HEK293 (cell line): ENCODE data around the gene PDSS2.

Experiments used
- ATF2 ChIP-seq: fragments of 450-650 bp; formaldehyde crosslinking; IDR thresholded peaks from 2 replicates; pipeline ENCODE4 v1.5.1; 2016; ENCODE audit warnings: missing biosample characterization, missing genetic modification characterization, low read depth
- EGR2 ChIP-seq: fragments of 450-650 bp; formaldehyde crosslinking; IDR thresholded peaks from 2 replicates; pipeline ENCODE4 v1.5.1; 2016; ENCODE audit warnings: low read depth, missing biosample characterization, missing genetic modification characterization
- ELK4 ChIP-seq: IDR thresholded peaks from 2 replicates; pipeline ENCODE4 v1.6.1; 2011; ENCODE audit warnings: mild to moderate bottlenecking, low read depth, low read length, borderline replicate concordance
- FEZF1 ChIP-seq: fragments of 450-650 bp; formaldehyde crosslinking; IDR thresholded peaks from 2 replicates; pipeline ENCODE4 v1.5.1; 2016; ENCODE audit warnings: missing biosample characterization, missing genetic modification characterization
- GLIS1 ChIP-seq: fragments of 450-650 bp; formaldehyde crosslinking; IDR thresholded peaks from 2 replicates; pipeline ENCODE4 v1.5.1; 2016; ENCODE audit warnings: missing biosample characterization, missing genetic modification characterization
- GLIS2 ChIP-seq: fragments of 450-650 bp; formaldehyde crosslinking; IDR thresholded peaks from 2 replicates; pipeline ENCODE4 v1.5.1; 2016; ENCODE audit warnings: missing biosample characterization, missing genetic modification characterization
- INSM2 ChIP-seq: fragments of 450-650 bp; formaldehyde crosslinking; IDR thresholded peaks from 2 replicates; pipeline ENCODE4 v1.5.1; 2016; ENCODE audit warnings: missing biosample characterization, missing genetic modification characterization
- KLF10 ChIP-seq: fragments of 450-650 bp; IDR thresholded peaks from 2 replicates; pipeline ENCODE4 v1.5.1; 2018; ENCODE audit warnings: missing biosample characterization, mild to moderate bottlenecking, missing genetic modification characterization
- KLF8 ChIP-seq: fragments of 450-650 bp; formaldehyde crosslinking; IDR thresholded peaks from 2 replicates; pipeline ENCODE4 v1.5.1; 2016; ENCODE audit warnings: missing biosample characterization, missing genetic modification characterization
- PATZ1 ChIP-seq: fragments of 450-650 bp; formaldehyde crosslinking; IDR thresholded peaks from 2 replicates; pipeline ENCODE4 v1.5.1; 2016; ENCODE audit warnings: missing biosample characterization, missing genetic modification characterization
- SCRT2 ChIP-seq: fragments of 450-650 bp; formaldehyde crosslinking; IDR thresholded peaks from 2 replicates; pipeline ENCODE4 v1.5.1; 2016; ENCODE audit warnings: missing biosample characterization, missing genetic modification characterization
- SP7 ChIP-seq: fragments of 450-650 bp; formaldehyde crosslinking; IDR thresholded peaks from 2 replicates; pipeline ENCODE4 v1.5.1; 2016; ENCODE audit warnings: missing biosample characterization, missing genetic modification characterization
- ZBTB1 ChIP-seq: fragments of 450-650 bp; formaldehyde crosslinking; IDR thresholded peaks from 2 replicates; pipeline ENCODE4 v1.5.1; 2016; ENCODE audit warnings: missing biosample characterization, missing genetic modification characterization
- ZBTB20 ChIP-seq: fragments of 450-650 bp; formaldehyde crosslinking; IDR thresholded peaks from 2 replicates; pipeline ENCODE4 v1.5.1; 2016; ENCODE audit warnings: missing biosample characterization, missing genetic modification characterization
- ZBTB7A ChIP-seq: fragments of 450-650 bp; formaldehyde crosslinking; IDR thresholded peaks from 2 replicates; pipeline ENCODE4 v1.5.1; 2016; ENCODE audit warnings: low read depth, missing biosample characterization, missing genetic modification characterization
- ZNF138 ChIP-seq: fragments of 450-650 bp; formaldehyde crosslinking; IDR thresholded peaks from 2 replicates; pipeline ENCODE4 v1.5.1; 2016; ENCODE audit warnings: missing biosample characterization, missing genetic modification characterization, borderline replicate concordance
- ZNF18 ChIP-seq: fragments of 450-650 bp; formaldehyde crosslinking; IDR thresholded peaks from 2 replicates; pipeline ENCODE4 v1.5.1; 2016; ENCODE audit warnings: missing biosample characterization, missing genetic modification characterization
- ZNF214 ChIP-seq: fragments of 450-650 bp; formaldehyde crosslinking; IDR thresholded peaks from 2 replicates; pipeline ENCODE4 v1.5.1; 2017; ENCODE audit warnings: missing biosample characterization, mild to moderate bottlenecking, missing genetic modification characterization, borderline replicate concordance
- ZNF23 ChIP-seq: fragments of 450-650 bp; formaldehyde crosslinking; IDR thresholded peaks from 2 replicates; pipeline ENCODE4 v1.5.1; 2016; ENCODE audit warnings: missing biosample characterization, missing genetic modification characterization, borderline replicate concordance
- ZNF274 ChIP-seq, 2 experiments: fragments of 200-500 bp in 1 of 2; fragments of 450-650 bp in 1 of 2; sonication (Bioruptor generic) in 1 of 2; formaldehyde crosslinking in 1 of 2; IDR thresholded peaks; 2 replicates each; pipeline versions ENCODE4 v1.5.1 to v1.6.1; 2014 to 2016; ENCODE audit warnings: borderline replicate concordance in 1 of 2, inconsistent platforms in 1 of 2, low read length in 1 of 2, missing biosample characterization in 1 of 2, missing genetic modification characterization in 1 of 2
- ZNF660 ChIP-seq: fragments of 450-650 bp; IDR thresholded peaks from 2 replicates; pipeline ENCODE4 v1.5.1; 2018; ENCODE audit warnings: missing biosample characterization, mild to moderate bottlenecking, missing genetic modification characterization
- ZNF670 ChIP-seq: fragments of 450-650 bp; formaldehyde crosslinking; IDR thresholded peaks from 2 replicates; pipeline ENCODE4 v1.5.1; 2016; ENCODE audit warnings: missing biosample characterization, missing genetic modification characterization, low read depth
- ZNF707 ChIP-seq: fragments of 450-650 bp; formaldehyde crosslinking; IDR thresholded peaks from 2 replicates; pipeline ENCODE4 v1.5.1; 2016; ENCODE audit warnings: missing biosample characterization, missing genetic modification characterization
- ZNF747 ChIP-seq: fragments of 450-650 bp; formaldehyde crosslinking; IDR thresholded peaks from 2 replicates; pipeline ENCODE4 v1.5.1; 2016; ENCODE audit warnings: missing biosample characterization, missing genetic modification characterization
- ZSCAN16 ChIP-seq: fragments of 450-650 bp; formaldehyde crosslinking; IDR thresholded peaks from 2 replicates; pipeline ENCODE4 v1.5.1; 2016; ENCODE audit warnings: missing biosample characterization, missing genetic modification characterization
- ZSCAN30 ChIP-seq: fragments of 450-650 bp; IDR thresholded peaks from 2 replicates; pipeline ENCODE4 v1.5.1; 2018; ENCODE audit warnings: missing biosample characterization, mild to moderate bottlenecking, missing genetic modification characterization, moderate library complexity
- ZSCAN5A ChIP-seq: fragments of 450-650 bp; formaldehyde crosslinking; IDR thresholded peaks from 2 replicates; pipeline ENCODE4 v1.5.1; 2016; ENCODE audit warnings: missing biosample characterization, missing genetic modification characterization
- ZXDB ChIP-seq: fragments of 450-650 bp; formaldehyde crosslinking; IDR thresholded peaks from 2 replicates; pipeline ENCODE4 v1.5.1; 2016; ENCODE audit warnings: missing biosample characterization, missing genetic modification characterization

Gene PDSS2

GRCh38 chr6:107491760-107492660 is 32.6 kb upstream of the PDSS2 start (continued):
- TF ChIP-seq GLIS1 (tag by site-specific recombination) (peak; percentile 63), ZBTB1 (tag by site-specific recombination) (no peak), ZNF138 (tag by site-specific recombination) (no peak), ZNF660 (tag by site-specific recombination) (peak; percentile 63; the same call in 1 of the 2 replicates), ZNF707 (tag by site-specific recombination) (no peak), ZBTB20 (tag by site-specific recombination) (peak; percentile 50), PATZ1 (tag by site-specific recombination) (peak; percentile 44), ZNF274 (IDR thresholded peaks at IDR 0.05; ENCODE audit: low read length) (no peak), ZNF274 (tag by site-specific recombination; IDR thresholded peaks at IDR 0.05; ENCODE audit: borderline replicate concordance) (no peak), EGR2 (no peak), ATF2 (tag by site-specific recombination) (0 out of 2 replicates have a peak, but pooled peaks have one; percentile 4), ELK4 (no peak), ZXDB (peak; percentile 96), KLF8 (peak; percentile 83), ZNF23 (tag by site-specific recombination) (no peak), ZSCAN30 (tag by site-specific recombination) (peak; percentile 91), ZSCAN16 (tag by site-specific recombination) (0 out of 2 replicates have a peak, but pooled peaks have one; percentile 59), ZNF670 (tag by site-specific recombination) (no peak), INSM2 (tag by site-specific recombination) (peak; percentile 84), ZBTB7A (0 out of 2 replicates have a peak, but pooled peaks have one; percentile 66), ZNF747 (tag by site-specific recombination) (no peak), KLF10 (peak; percentile 88), SCRT2 (peak; percentile 27; the same call in 1 of the 2 replicates), ZSCAN5A (no peak), FEZF1 (peak; percentile 97), ZNF18 (tag by site-specific recombination) (peak; percentile 95), GLIS2 (tag by site-specific recombination) (no peak), ZNF214 (no peak), SP7 (tag by site-specific recombination) (peak; percentile 80)
